Right lobe of liver (tissue), 6 donors: ENCODE results near the gene HSP90AA1. TPM values are rescaled to one million over a fixed set of nuclear protein-coding genes. Genes with fewer than 3 reads are reported as not detected.
"Not testable (repeated sequence)": the region's sequence is repeated elsewhere in the genome, so short reads cannot be mapped to it uniquely, and the experiment has no call there.

ENCODE experiments used
- ATAC-seq, 4 donors: fragments of 200-7000 bp; cut with Tn5 transposase; one replicate each; pipeline ENCODE4 v1.9.1; 2020; ENCODE audit warnings: mild to moderate bottlenecking in 4 of 4, moderate library complexity in 4 of 4
- DNase-seq, 3 donors: peaks; one replicate each; pipeline ENCODE4 v3.0.0-alpha.2; 2020
- H3K27ac ChIP-seq, 3 donors: fragments of 200-600 bp; one replicate each; pipeline ENCODE4 v1.8.0; 2022
- H3K27me3 ChIP-seq, 2 donors: fragments of 200-600 bp; one replicate each; pipeline ENCODE4 v1.8.0; 2022
- H3K36me3 ChIP-seq, 4 donors: fragments of 200-600 bp; sonication (generic) in 1 of 4; one replicate each; pipeline versions ENCODE4 v1.5.1 to v1.8.0; 2017 to 2022; ENCODE audit warnings: control low read depth in 1 of 4
- H3K4me1 ChIP-seq, 4 donors: fragments of 200-600 bp; sonication (generic) in 1 of 4; one replicate each; pipeline versions ENCODE4 v1.5.1 to v1.8.0; 2017 to 2022; ENCODE audit warnings: control low read depth in 1 of 4
- H3K4me3 ChIP-seq, 3 donors: fragments of 200-600 bp; one replicate each; pipeline ENCODE4 v1.8.0; 2022
- H3K9me3 ChIP-seq, 4 donors: fragments of 200-600 bp; sonication (generic) in 1 of 4; one replicate each; pipeline versions ENCODE4 v1.5.1 to v1.8.0; 2017 to 2022; ENCODE audit warnings: control low read depth in 1 of 4
- CTCF ChIP-seq, 4 donors: fragments of 200-600 bp in 3 of 4; fragments of 450-650 bp in 1 of 4; IDR thresholded peaks; one replicate each; pipeline versions ENCODE4 v1.5.1 to v1.8.0; 2016 to 2022; ENCODE audit warnings: antibody characterized with exemption in 4 of 4, mild to moderate bottlenecking in 2 of 4
- POLR2A ChIP-seq: fragments of 450-650 bp; IDR thresholded peaks from one replicate; pipeline ENCODE4 v1.6.1; 2017; ENCODE audit warnings: antibody characterized with exemption, mild to moderate bottlenecking
- WGBS: methylation state at CpG from one replicate; pipeline ENCODE4 v1.1.6; 2018; ENCODE audit warnings: low coverage, low lambda C conversion rate; ENCODE audit not compliant: insufficient coverage; ENCODE audit errors: missing lambda C conversion rate; 5-methylcytosine and 5-hydroxymethylcytosine counted together
- intact Hi-C, 2 donors: fragments of 100-400 bp; cut with DNase I; formaldehyde crosslinking; loops; one replicate each; pipeline versions ENCODE4 v1.11.2 to v1.14.1; 2022
- long read RNA-seq: library from polyadenylated mRNA; unstranded; transcript quantifications from one replicate; pipeline ENCODE4 v2.0.0, GENCODE V29; 2019
- total RNA-seq, 6 experiments: library from RNA; depleted of rRNA in 2 of 6; stranded (reverse); fragments of >200 nt in 2 of 6; fragmentation: NEBNext Ultra II Directional in 3 of 6; extraction: Animal tissue kit (Norgen Biotek cat#: 25700) in 3 of 6; gene quantifications; one replicate each; pipeline versions ENCODE4 v1.1.0 to v1.2.4, GENCODE V29; 2016 to 2023
- donor health status: DM: no; HTN: yes; CAD: no.
- donor health status: DM: no; HTN: no; CAD: no.
- donor health status: DM: no; HTN: no; CAD: no.
- donor health status: DM: no; HTN: yes; CAD: no.
- donor health status: DM: no; HTN: yes; CAD: no.

The HSP90AA1 gene
- 100 to 1,000 TPM; 118 to 672 (median 325) TPM for total RNA-seq
- long read RNA-seq, partial matches to known transcripts: 190 of 192 reads
- long read RNA-seq, other reads (novel, unspliced or antisense): 1 of 192 reads

- WGBS: no CpG with 5 or more reads among the region's 106 CpGs
- no peaks in the 10 kb centered on the region for H3K27me3 ChIP-seq
- peak in 1 of 4 donors; percentile 19 for TF ChIP-seq CTCF (IDR thresholded peaks at IDR 0.05)
- TF ChIP-seq POLR2A: peak; percentile 98
- H3K27ac ChIP-seq: peak within 1 kb of the TSS; percentile 100
- peak within 1 kb of the TSS; percentile 71 to 77 (median 74) for H3K4me3 ChIP-seq
- peaks cover 0 to 44% (median 12%) of the 10 kb centered on the region in 4 donors for H3K4me1 ChIP-seq
- DNase-seq (peak; percentile 94 to 95 (median 95)), ATAC-seq (peak; percentile 69 to 83 (median 83))
- H3K36me3 ChIP-seq: peaks cover 22 to 38% (median 27%) of the 10 kb centered on the region in 4 donors
- H3K9me3 ChIP-seq: no peaks in the 10 kb centered on the region
- intact Hi-C loops: no loop called here
Measured at GRCh38 chr14:102086972-102087761, at the start of gene HSP90AA1. HSP90AA1 (minus strand) TSS chr14:102087044; CDS start chr14:102086378, 666 bp downstream.

GRCh38 chr14:102135456-102135855 is 48.6 kb upstream of the HSP90AA1 start:
- no CpG with 5 or more reads among the region's 30 CpGs for WGBS
- H3K27me3 ChIP-seq, intact Hi-C loops, H3K4me1 ChIP-seq, H3K27ac ChIP-seq, DNase-seq, H3K36me3 ChIP-seq, ATAC-seq, H3K9me3 ChIP-seq, H3K4me3 ChIP-seq: not testable (repeated sequence)

- ATAC-seq, H3K27ac ChIP-seq, DNase-seq, intact Hi-C loops, H3K27me3 ChIP-seq, H3K4me3 ChIP-seq, H3K4me1 ChIP-seq, H3K9me3 ChIP-seq, H3K36me3 ChIP-seq: not testable (repeated sequence)
- 92% methylated on average over 9 of the region's 10 CpGs for WGBS
Measured at GRCh38 chr14:102134719-102135118, 47.9 kb upstream of the HSP90AA1 start.

- H3K27ac ChIP-seq: not testable (repeated sequence)
- 89% methylated on average over 5 of the region's 9 CpGs for WGBS
Measured at GRCh38 chr14:102134021-102134420, 47.2 kb upstream of the HSP90AA1 start.

GRCh38 chr14:102131741-102132140 is 44.9 kb upstream of the HSP90AA1 start:
- Histone ChIP-seq H3K9me3 (no peaks in the 10 kb centered on the region), H3K27me3 (no peaks in the 10 kb centered on the region), H3K27ac (no peak overlapping the region), H3K36me3 (no peaks in the 10 kb centered on the region), H3K4me1 (no peaks in the 10 kb centered on the region), H3K4me3 (no peak overlapping the region)
- intact Hi-C loops: no loop called here
- no peak for DNase-seq
- WGBS: 76% methylated on average over 6 of the region's 6 CpGs
- TF ChIP-seq POLR2A (no peak), CTCF (IDR thresholded peaks at IDR 0.05) (no peak)
- no peak for ATAC-seq

More at GRCh38 chr14:102134021-102134420, 47.2 kb upstream of the HSP90AA1 start:
- intact Hi-C loops, H3K36me3 ChIP-seq, H3K4me3 ChIP-seq, H3K4me1 ChIP-seq, H3K27me3 ChIP-seq, DNase-seq, H3K9me3 ChIP-seq, ATAC-seq: not testable (repeated sequence)

GRCh38 chr14:102126807-102127455 is 40.1 kb upstream of the HSP90AA1 start:
- TF ChIP-seq POLR2A (no peak), CTCF (IDR thresholded peaks at IDR 0.05) (no peak)
- ATAC-seq (no peak), DNase-seq (no peak)
- no peak overlapping the region for H3K27ac ChIP-seq
- no peaks in the 10 kb centered on the region for H3K4me1 ChIP-seq
- WGBS: 85% methylated on average over 5 of the region's 5 CpGs
- H3K27me3 ChIP-seq: no peaks in the 10 kb centered on the region
- no peaks in the 10 kb centered on the region for H3K9me3 ChIP-seq
- intact Hi-C loops: no loop called here
- no peaks in the 10 kb centered on the region for H3K36me3 ChIP-seq
- no peak overlapping the region for H3K4me3 ChIP-seq
